Prostate gland (tissue), 1 donor: ENCODE measurements around the gene MUL1.

Experiments
- POLR2A ChIP-seq: fragments of 450-650 bp; IDR thresholded peaks from one replicate; pipeline ENCODE4 v1.6.1; 2016; ENCODE audit warnings: antibody characterized with exemption, mild to moderate bottlenecking
- POLR2AphosphoS5 ChIP-seq: sonication (generic); formaldehyde crosslinking; IDR thresholded peaks from one replicate; pipeline ENCODE4 v1.6.1; 2017; ENCODE audit warnings: antibody characterized with exemption

DNA sequence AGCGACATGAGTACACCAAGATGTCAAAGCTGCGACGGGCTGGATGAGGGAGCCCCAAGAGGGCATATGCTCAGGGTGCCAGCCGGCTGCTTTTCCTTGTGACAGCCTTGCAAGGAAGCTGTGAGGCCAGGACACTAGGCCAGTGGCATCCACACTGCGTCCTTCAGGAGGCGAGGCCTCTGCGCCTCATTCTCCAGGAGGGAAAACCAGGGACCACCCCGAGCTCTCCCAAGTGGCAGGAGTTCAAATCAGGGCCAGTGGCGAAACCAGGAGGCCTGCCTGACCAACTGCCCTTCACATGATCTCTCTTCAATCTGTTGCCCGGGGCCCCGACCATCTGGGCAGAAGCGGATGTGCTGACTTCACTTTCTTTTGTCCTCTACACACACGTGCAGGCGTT lies 8.2 kb downstream of the MUL1 start:
- no peak for TF ChIP-seq POLR2A
- TF ChIP-seq POLR2AphosphoS5, result no peak
